ENCODE results near the gene TRMT44. TPM values are rescaled to one million over a fixed set of nuclear protein-coding genes. Genes with fewer than 3 reads are reported as not detected.
A peak's percentile ranks its signal among the peaks of the same experiment; 100 is the strongest.

The TRMT44 gene
- total RNA-seq, 1 experiment from 2014 or later, result 22.9 TPM

- Histone ChIP-seq H3K9me3 (ENCODE audit: low read depth, low read length, poor library complexity, severe bottlenecking) (no peaks in the 10 kb centered on the region), H3K4me1 (ENCODE audit: insufficient read depth, low read length, poor library complexity, severe bottlenecking) (peaks cover 10% of the 10 kb centered on the region), H3K36me3 (ENCODE audit: insufficient read depth, low read length, poor library complexity, severe bottlenecking) (no peaks in the 10 kb centered on the region), H3K4me3 (ENCODE audit: low read depth, low read length, poor library complexity, severe bottlenecking) (no peak overlapping the region), H3K27me3 (replicated peaks; ENCODE audit: insufficient read depth, low read depth, low read length, poor library complexity) (no peaks in the 10 kb centered on the region), H3K27ac (ENCODE audit: low read depth, low read length, poor library complexity, severe bottlenecking) (no peak overlapping the region)
- intact Hi-C loops (cut with micrococcal nuclease; ENCODE audit: unreplicated experiment), result no loop called here
- CTCF ChIA-PET, result no interaction called here
- no peak for DNase-seq (ENCODE audit: low spot score)
- no TSS peak for BruUV-seq (replicated peaks)
- TF ChIP-seq CTCF (conservative IDR thresholded peaks at IDR 0.05; ENCODE audit: low read depth, low read length) (no peak), EZH2 (IDR thresholded peaks at IDR 0.05; ENCODE audit: borderline replicate concordance, low read depth, low read length, poor library complexity, severe bottlenecking) (no peak)
- POLR2A ChIA-PET (ENCODE audit: low non-redundant PET), result no interaction called here
Observed at GRCh38 chr4:8494983-8495548, 54.5 kb downstream of the TRMT44 start.

- H3K36me3 ChIP-seq (ENCODE audit: insufficient read depth, low read length, poor library complexity, severe bottlenecking), result no peaks in the 10 kb centered on the region
- CTCF ChIA-PET, result no interaction called here
- no peak overlapping the region for H3K4me3 ChIP-seq (ENCODE audit: low read depth, low read length, poor library complexity, severe bottlenecking)
- POLR2A ChIA-PET (ENCODE audit: low non-redundant PET), result no interaction called here
- no TSS peak for BruUV-seq (replicated peaks)
- peaks cover 10% of the 10 kb centered on the region for H3K4me1 ChIP-seq (ENCODE audit: insufficient read depth, low read length, poor library complexity, severe bottlenecking)
- H3K27me3 ChIP-seq (replicated peaks; ENCODE audit: insufficient read depth, low read depth, low read length, poor library complexity), result no peaks in the 10 kb centered on the region
- peak; percentile 54 for DNase-seq (ENCODE audit: low spot score)
- H3K27ac ChIP-seq (ENCODE audit: low read depth, low read length, poor library complexity, severe bottlenecking), result no peak overlapping the region
- TF ChIP-seq CTCF (conservative IDR thresholded peaks at IDR 0.05; ENCODE audit: low read depth, low read length) (no peak), EZH2 (IDR thresholded peaks at IDR 0.05; ENCODE audit: borderline replicate concordance, low read depth, low read length, poor library complexity, severe bottlenecking) (no peak)
- no peaks in the 10 kb centered on the region for H3K9me3 ChIP-seq (ENCODE audit: low read depth, low read length, poor library complexity, severe bottlenecking)
- intact Hi-C loops (cut with micrococcal nuclease; ENCODE audit: unreplicated experiment), result no loop called here
Observed at GRCh38 chr4:8495803-8496202, 55.2 kb downstream of the TRMT44 start.

- no peak overlapping the region for H3K27ac ChIP-seq (ENCODE audit: low read depth, low read length, poor library complexity, severe bottlenecking)
- H3K27me3 ChIP-seq (replicated peaks; ENCODE audit: insufficient read depth, low read depth, low read length, poor library complexity), result peaks cover 4% of the 10 kb centered on the region
- H3K9me3 ChIP-seq (ENCODE audit: low read depth, low read length, poor library complexity, severe bottlenecking), result no peaks in the 10 kb centered on the region
- POLR2A ChIA-PET (ENCODE audit: low non-redundant PET), result no interaction called here
- intact Hi-C loops (cut with micrococcal nuclease; ENCODE audit: unreplicated experiment), result no loop called here
- no peak for TF ChIP-seq EZH2 (IDR thresholded peaks at IDR 0.05; ENCODE audit: borderline replicate concordance, low read depth, low read length, poor library complexity, severe bottlenecking)
- TF ChIP-seq CTCF (conservative IDR thresholded peaks at IDR 0.05; ENCODE audit: low read depth, low read length), result no peak
- no peak overlapping the region for H3K4me3 ChIP-seq (ENCODE audit: low read depth, low read length, poor library complexity, severe bottlenecking)
- no peak for DNase-seq (ENCODE audit: low spot score)
- BruUV-seq (replicated peaks), result no TSS peak
- H3K4me1 ChIP-seq (ENCODE audit: insufficient read depth, low read length, poor library complexity, severe bottlenecking), result peaks cover 9% of the 10 kb centered on the region
- CTCF ChIA-PET, result no interaction called here
- H3K36me3 ChIP-seq (ENCODE audit: insufficient read depth, low read length, poor library complexity, severe bottlenecking), result no peaks in the 10 kb centered on the region
Observed at GRCh38 chr4:8497762-8498161, 57.2 kb downstream of the TRMT44 start.

Data from A673 (cell line).